HG03575 (cell line): Measurements from ENCODE around the gene CDH2.
"Not testable (repeated sequence)": the region's sequence is repeated elsewhere in the genome, so short reads cannot be mapped to it uniquely, and the experiment has no call there.

ENCODE experiments used
- ATAC-seq: cut with Tn5 transposase; IDR thresholded peaks from one replicate; pipeline ENCODE4 v1.9.1; 2021; ENCODE audit not compliant: unreplicated experiment, insufficient number of reproducible peaks, low FRiP score; ENCODE audit errors: extremely low read depth

Gene CDH2

GRCh38 chr18:27969206-27969605, 207.7 kb downstream of the CDH2 start:
- no peak for ATAC-seq

- ATAC-seq: no peak
These were observed 208.8 kb downstream of the CDH2 start for GRCh38 chr18:27967913-27968824.

DNA sequence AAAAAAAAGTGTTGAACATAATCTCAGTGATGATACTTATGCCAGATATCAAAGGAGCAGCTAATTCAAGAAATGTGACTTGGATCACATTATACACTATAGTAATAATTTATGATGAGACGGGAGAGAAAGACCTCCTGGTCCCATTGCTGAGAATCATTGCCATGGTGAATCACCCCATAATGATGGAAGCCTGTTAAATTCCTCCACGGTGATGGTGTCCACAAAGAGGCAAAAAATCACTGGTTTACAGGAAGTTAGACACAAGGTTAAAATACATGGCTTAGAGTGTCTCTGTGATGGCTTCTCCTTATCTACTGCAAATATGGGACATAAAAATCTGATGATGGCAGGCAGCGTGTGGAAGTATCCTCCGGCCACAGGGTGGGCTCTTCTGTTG, 210.0 kb downstream of the CDH2 start:
- ATAC-seq: no peak

DNA sequence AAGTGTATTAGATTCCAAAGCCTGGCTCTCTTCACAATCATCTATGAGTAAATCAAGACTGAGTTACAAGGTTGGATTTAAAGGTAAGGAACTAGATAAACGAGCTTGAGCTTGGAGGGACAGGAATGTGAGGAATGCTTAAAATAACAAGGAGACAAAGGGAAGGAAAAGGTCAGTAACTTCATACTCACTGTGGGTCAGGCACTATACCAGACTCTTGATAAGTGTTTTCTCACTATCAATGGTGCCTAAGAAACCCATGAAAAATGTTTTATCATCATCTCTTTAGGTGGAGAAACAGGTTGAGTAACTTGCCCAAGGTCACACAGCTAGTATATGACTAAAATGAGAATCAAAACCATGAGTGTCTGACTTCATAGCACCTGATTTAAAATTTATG, 212.1 kb downstream of the CDH2 start:
- ATAC-seq: no peak

- ATAC-seq: no peak
These were observed 217.8 kb downstream of the CDH2 start for GRCh38 chr18:27959101-27959500.

- no peak for ATAC-seq
These were observed 220.8 kb downstream of the CDH2 start for GRCh38 chr18:27956001-27956640.

GRCh38 chr18:27954226-27954625, 222.7 kb downstream of the CDH2 start:
- no peak for ATAC-seq

GRCh38 chr18:27952741-27953140, 224.2 kb downstream of the CDH2 start:
- no peak for ATAC-seq

DNA sequence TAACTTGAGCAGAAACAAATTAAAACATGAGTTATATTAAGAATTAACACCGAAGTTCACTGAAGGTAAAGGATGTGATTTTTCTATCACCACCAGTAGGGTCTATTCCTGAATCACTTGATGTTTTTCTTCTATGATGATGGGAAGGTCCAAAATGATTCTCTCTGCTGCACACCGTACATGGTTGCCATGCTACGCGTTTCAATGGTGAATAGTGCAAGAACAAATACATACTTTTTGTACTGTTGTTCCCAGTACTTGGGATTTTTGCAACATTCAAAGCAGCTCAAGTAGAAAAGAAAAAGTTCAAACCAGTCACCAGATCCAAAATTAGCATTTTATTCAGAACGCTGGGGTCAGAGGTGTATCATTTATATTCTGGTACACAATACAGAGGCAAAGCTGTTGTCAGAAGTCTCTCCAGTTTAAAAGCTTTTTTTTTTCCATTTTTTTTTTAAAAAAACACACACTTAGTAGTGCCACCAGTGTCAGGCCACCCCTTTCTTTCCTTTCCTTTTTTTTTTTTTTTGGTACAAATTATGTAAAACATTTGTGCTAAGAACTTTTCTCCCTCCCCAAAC, 226.2 kb downstream of the CDH2 start:
- ATAC-seq: no peak

- ATAC-seq: no peak
These were observed 227.9 kb downstream of the CDH2 start for GRCh38 chr18:27948986-27949385.

- no peak for ATAC-seq
These were observed 234.2 kb downstream of the CDH2 start for GRCh38 chr18:27942706-27943105.

DNA sequence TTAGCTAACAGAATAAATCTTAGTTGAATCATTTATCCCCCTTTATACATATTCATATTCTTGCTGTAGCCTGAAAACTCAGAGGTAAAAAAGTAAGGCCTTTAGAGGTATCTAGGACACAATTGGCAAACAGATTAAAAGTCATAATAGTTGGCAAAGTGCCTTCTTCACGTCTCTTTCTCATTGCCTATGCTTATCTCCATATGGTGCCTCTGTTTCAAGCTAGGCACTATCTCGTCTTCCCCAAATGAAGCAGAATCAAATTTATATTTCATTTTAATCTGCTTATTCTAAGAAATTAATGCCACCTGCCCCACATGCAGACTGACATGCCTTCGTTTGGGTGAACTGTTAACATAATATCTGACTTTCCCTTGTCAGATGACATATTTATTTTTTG, 245.4 kb downstream of the CDH2 start:
- no peak for ATAC-seq

DNA sequence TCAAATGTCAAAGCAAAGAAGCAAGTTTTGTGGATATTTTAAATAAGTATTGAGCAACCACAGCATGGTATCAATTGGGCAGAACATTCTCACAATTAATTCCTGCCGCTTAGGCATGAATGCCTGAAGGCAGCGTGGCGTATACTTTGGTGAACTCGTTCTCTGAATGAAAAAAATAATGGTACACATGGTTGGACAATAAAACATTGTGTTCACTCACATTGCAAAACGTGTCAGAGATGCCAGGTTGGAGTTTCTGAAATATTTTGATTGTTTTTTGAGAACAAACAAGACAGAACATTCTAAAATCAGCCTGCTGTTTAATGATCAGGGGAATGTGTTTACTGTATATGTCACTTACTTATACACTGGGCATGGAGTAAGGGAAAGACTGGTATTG, 254.2 kb downstream of the CDH2 start:
- ATAC-seq: no peak

- ATAC-seq: no peak
These were observed 254.8 kb downstream of the CDH2 start for GRCh38 chr18:27921904-27922751.

DNA sequence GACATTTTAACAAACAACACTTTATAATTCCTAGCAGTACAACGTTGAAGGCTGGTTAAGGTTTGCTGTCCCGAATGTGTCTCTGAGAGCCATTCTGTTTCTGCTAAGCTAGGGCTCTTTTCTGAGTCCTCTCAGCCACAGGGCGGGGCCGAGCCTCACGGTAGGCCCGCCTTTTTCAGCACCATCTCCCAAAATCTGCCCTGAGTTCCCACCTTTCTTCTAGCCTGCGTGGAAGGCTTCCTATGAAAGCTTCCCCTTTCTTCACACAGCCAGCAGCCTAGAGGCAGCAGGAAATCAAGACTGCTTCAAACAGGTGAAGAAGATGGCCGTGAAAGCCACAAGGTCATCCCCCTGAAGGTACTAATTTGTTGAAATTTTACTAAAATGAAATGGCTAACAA, 255.5 kb downstream of the CDH2 start:
- ATAC-seq: no peak

DNA sequence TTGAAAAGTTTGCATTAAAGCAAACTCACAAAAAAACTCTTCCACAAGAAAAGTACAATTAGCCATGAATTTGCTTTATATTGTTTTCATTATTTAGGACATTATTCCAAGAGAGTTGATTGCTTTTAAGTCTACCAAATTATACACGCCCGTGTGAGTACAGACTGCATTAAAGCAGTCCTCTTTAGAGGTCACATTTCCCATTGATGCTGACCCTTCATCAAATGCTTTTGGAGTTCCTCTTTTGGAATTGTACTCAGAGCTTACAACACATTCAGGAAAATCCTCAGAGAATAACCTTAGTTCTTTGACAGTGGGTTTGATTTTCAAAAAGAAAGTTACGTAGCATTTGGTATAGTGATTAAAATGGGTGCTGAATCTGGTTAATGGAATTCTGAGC, 256.1 kb downstream of the CDH2 start:
- no peak for ATAC-seq

DNA sequence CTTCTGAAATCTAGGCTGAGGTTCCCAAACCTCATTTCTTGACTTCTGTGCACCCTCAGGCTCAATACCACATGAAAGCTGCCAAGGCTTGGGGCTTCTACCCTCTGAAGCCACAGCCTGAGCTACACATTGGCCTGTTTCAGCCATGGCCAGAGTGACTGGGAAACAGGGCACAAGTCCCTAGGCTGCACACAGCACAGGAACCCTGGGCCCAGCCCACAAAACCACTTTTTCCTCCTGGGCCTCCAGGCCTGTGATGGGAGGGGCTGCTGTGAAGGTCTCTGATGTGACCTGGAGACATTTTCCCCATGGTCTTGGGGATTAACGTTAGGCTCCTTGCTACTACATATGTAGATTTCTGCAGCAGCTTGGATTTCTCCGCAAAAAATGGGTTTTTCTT, 270.7 kb downstream of the CDH2 start:
- ATAC-seq: not testable (repeated sequence)

- no peak for ATAC-seq
These were observed 273.0 kb downstream of the CDH2 start for GRCh38 chr18:27903906-27904305.
